PC-9 (cell line): ENCODE results near the gene MB21D2. TPM values are rescaled to one million over a fixed set of nuclear protein-coding genes. Genes with fewer than 3 reads are reported as not detected.

Experiments
- BruUV-seq: library from RNA; stranded (reverse); fragments of 400-500 nt; replicated peaks from 2 replicates; lab custom pipeline; 2021; lab: Mats Ljungman, UMichigan
- CTCF ChIA-PET: fragments of 300-600 bp; sonication (Branson Sonifier 250); formaldehyde crosslinking; loops from one replicate; lab custom pipeline; 2022; ENCODE audit warnings: antibody characterized with exemption; lab: Charles Lee
- POLR2A ChIA-PET: fragments of 300-600 bp; sonication (Branson Sonifier 250); formaldehyde crosslinking; loops from one replicate; lab custom pipeline; 2022; ENCODE audit warnings: antibody characterized with exemption; ENCODE audit not compliant: unreplicated experiment; lab: Charles Lee
- DNase-seq, 2 experiments: peaks; one replicate each; pipeline versions ENCODE4 v3.0.0 to v3.0.0-alpha.2; 2015 to 2022; ENCODE audit warnings: mixed read lengths in 1 of 2
- H2AFZ ChIP-seq: fragments of 200-600 bp; sonication (generic); 2 replicates; pipeline ENCODE4 v1.8.1; 2017; ENCODE audit warnings: antibody characterized with exemption
- H3F3A ChIP-seq: fragments of 200-600 bp; sonication (generic); 2 replicates; pipeline ENCODE4 v1.8.1; 2017; ENCODE audit warnings: antibody characterized with exemption, mild to moderate bottlenecking, low read depth; ENCODE audit not compliant: insufficient read depth
- H3K27ac ChIP-seq: fragments of 200-600 bp; sonication (generic); 2 replicates; pipeline ENCODE4 v1.6.1; 2016; ENCODE audit warnings: mixed run types
- H3K27me3 ChIP-seq: fragments of 200-600 bp; sonication (generic); 2 replicates; pipeline ENCODE4 v1.6.1; 2016; ENCODE audit warnings: low read depth, mixed run types; ENCODE audit not compliant: insufficient read depth
- H3K36me3 ChIP-seq: fragments of 200-600 bp; sonication (generic); 2 replicates; pipeline ENCODE4 v1.6.1; 2016; ENCODE audit warnings: low read depth, mixed run types
- H3K4me1 ChIP-seq: fragments of 200-600 bp; sonication (generic); replicated peaks from 2 replicates; pipeline ENCODE4 v1.6.1; 2016; ENCODE audit warnings: mixed run types; ENCODE audit not compliant: insufficient read depth
- H3K4me2 ChIP-seq: fragments of 200-600 bp; sonication (generic); 2 replicates; pipeline ENCODE4 v1.6.1; 2017; ENCODE audit warnings: mixed run types
- H3K4me3 ChIP-seq: fragments of 200-600 bp; sonication (generic); 2 replicates; pipeline ENCODE4 v1.6.1; 2016; ENCODE audit warnings: mixed run types
- H3K79me2 ChIP-seq: fragments of 200-600 bp; sonication (generic); 2 replicates; pipeline ENCODE4 v1.6.1; 2017; ENCODE audit warnings: low read depth, mixed run types
- H3K9me2 ChIP-seq: fragments of 200-600 bp; sonication (generic); 2 replicates; pipeline ENCODE4 v1.8.1; 2017; ENCODE audit warnings: mild to moderate bottlenecking; ENCODE audit not compliant: insufficient read depth
- H3K9me3 ChIP-seq: fragments of 200-600 bp; sonication (generic); 2 replicates; pipeline ENCODE4 v1.8.1; 2016; ENCODE audit warnings: low read depth; ENCODE audit not compliant: insufficient read depth
- H4K20me1 ChIP-seq: fragments of 200-600 bp; sonication (generic); 2 replicates; pipeline ENCODE4 v1.8.1; 2017; ENCODE audit not compliant: insufficient read depth
- EZH2 ChIP-seq: fragments of 200-600 bp; sonication (generic); IDR thresholded peaks from 2 replicates; pipeline ENCODE4 v1.8.0; 2017; ENCODE audit warnings: antibody characterized with exemption, low read depth
- intact Hi-C: fragments of 100-400 bp; cut with micrococcal nuclease; formaldehyde crosslinking; loops from one replicate; pipeline ENCODE4 v1.10.0; 2022; ENCODE audit not compliant: unreplicated experiment
- total RNA-seq: library from RNA; stranded (reverse); gene quantifications from 2 replicates; pipeline ENCODE4 v1.2.3, GENCODE V29; 2021
- TF ChIP-seq, protein P1 (sequence below): fragments of 200-600 bp; sonication (generic); conservative IDR thresholded peaks from 2 replicates; pipeline ENCODE4 v1.6.1; 2017; ENCODE audit warnings: mixed run types, antibody characterized with exemption, mild to moderate bottlenecking, moderate library complexity

The MB21D2 gene
- total RNA-seq, 1 experiment from 2014 or later, result 5.1 TPM

DNA sequence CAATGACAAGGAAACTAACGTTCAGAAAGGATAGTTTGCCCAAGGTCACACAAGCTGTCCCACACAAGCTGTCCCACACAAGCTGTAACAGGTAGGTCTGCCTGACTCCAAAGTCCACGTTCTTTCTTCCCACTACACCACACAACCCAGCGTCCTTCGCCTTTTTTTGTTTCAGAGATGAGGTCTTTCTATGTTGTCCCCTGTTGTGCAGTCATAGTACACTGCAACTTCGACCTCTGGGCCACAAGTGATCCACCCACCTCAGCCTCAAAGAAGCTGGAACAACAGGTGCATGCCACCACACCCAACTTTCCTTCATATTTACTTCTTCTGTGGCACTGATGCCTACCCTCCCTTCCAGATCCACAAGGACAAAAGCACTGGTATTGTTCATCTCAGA, 21.4 kb downstream of the MB21D2 start:
- Histone ChIP-seq H3K9me2 (no peaks in the 10 kb centered on the region), H3K27me3 (no peaks in the 10 kb centered on the region), H3K9me3 (no peaks in the 10 kb centered on the region), H3F3A (peaks cover 37% of the 10 kb centered on the region), H3K36me3 (no peaks in the 10 kb centered on the region), H3K4me3 (no peak overlapping the region), H3K4me1 (peaks cover 97% of the 10 kb centered on the region), H3K79me2 (peaks cover 79% of the 10 kb centered on the region), H3K4me2 (peak overlapping the region; percentile 54), H3K27ac (peak overlapping the region; percentile 96), H2AFZ (no peak overlapping the region), H4K20me1 (no peaks in the 10 kb centered on the region)
- DNase-seq, result peak in 1 of 2 experiments; percentile 60
- no peak for TF ChIP-seq EZH2
- TF ChIP-seq, protein P1, sequence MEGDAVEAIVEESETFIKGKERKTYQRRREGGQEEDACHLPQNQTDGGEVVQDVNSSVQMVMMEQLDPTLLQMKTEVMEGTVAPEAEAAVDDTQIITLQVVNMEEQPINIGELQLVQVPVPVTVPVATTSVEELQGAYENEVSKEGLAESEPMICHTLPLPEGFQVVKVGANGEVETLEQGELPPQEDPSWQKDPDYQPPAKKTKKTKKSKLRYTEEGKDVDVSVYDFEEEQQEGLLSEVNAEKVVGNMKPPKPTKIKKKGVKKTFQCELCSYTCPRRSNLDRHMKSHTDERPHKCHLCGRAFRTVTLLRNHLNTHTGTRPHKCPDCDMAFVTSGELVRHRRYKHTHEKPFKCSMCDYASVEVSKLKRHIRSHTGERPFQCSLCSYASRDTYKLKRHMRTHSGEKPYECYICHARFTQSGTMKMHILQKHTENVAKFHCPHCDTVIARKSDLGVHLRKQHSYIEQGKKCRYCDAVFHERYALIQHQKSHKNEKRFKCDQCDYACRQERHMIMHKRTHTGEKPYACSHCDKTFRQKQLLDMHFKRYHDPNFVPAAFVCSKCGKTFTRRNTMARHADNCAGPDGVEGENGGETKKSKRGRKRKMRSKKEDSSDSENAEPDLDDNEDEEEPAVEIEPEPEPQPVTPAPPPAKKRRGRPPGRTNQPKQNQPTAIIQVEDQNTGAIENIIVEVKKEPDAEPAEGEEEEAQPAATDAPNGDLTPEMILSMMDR, result no peak
- BruUV-seq, result no TSS peak
- ChIA-PET POLR2A (no interaction called here), CTCF (no interaction called here)
- intact Hi-C loops, result loop anchor here (10.0 kb wide), 1 partner anchor 1049 kb away; no protein-coding TSS in a partner anchor

DNA sequence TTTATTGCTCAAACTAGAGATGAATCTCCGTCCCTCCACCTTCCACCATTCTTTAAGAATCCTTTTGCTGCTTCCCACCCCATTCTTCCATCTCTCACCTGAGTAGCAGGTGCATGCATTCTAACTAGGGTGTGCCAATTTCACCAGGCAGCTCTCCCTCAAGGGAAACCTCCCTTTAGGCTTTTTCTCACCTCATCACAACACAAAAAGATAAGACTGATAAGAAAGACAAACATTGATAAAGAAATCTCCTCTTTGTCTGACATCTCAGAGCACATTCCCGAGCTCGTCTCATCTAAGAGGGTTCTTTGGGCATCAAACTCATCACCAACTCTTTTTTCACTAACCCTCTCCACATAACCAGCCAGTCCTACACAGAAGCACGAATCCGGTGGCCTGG, 23.0 kb downstream of the MB21D2 start:
- Histone ChIP-seq H3K27ac (0 out of 2 replicates have a peak overlapping the region, but pooled peaks have one; percentile 88), H3K27me3 (no peaks in the 10 kb centered on the region), H3K4me2 (no peak overlapping the region), H3K4me3 (no peak overlapping the region), H3K9me2 (no peaks in the 10 kb centered on the region), H3F3A (peaks cover 30% of the 10 kb centered on the region), H4K20me1 (no peaks in the 10 kb centered on the region), H2AFZ (no peak overlapping the region), H3K79me2 (peaks cover 83% of the 10 kb centered on the region), H3K36me3 (no peaks in the 10 kb centered on the region), H3K9me3 (no peaks in the 10 kb centered on the region), H3K4me1 (peaks cover 97% of the 10 kb centered on the region)
- DNase-seq, result peak in 1 of 2 experiments; percentile 58
- no peak for TF ChIP-seq EZH2
- TF ChIP-seq, protein P1, result no peak
- CTCF ChIA-PET, result interaction anchor here (0.5 kb wide), 1 partner anchor 93 kb away, joined by 3 read pairs; no protein-coding TSS in a partner anchor
- BruUV-seq, result no TSS peak
- intact Hi-C loops, result loop anchor here (10.0 kb wide), 1 partner anchor 1050 kb away; no protein-coding TSS in a partner anchor
- POLR2A ChIA-PET, result interaction anchor here (0.7 kb wide), 1 partner anchor 43 kb away, joined by 3 read pairs; no protein-coding TSS in a partner anchor

DNA sequence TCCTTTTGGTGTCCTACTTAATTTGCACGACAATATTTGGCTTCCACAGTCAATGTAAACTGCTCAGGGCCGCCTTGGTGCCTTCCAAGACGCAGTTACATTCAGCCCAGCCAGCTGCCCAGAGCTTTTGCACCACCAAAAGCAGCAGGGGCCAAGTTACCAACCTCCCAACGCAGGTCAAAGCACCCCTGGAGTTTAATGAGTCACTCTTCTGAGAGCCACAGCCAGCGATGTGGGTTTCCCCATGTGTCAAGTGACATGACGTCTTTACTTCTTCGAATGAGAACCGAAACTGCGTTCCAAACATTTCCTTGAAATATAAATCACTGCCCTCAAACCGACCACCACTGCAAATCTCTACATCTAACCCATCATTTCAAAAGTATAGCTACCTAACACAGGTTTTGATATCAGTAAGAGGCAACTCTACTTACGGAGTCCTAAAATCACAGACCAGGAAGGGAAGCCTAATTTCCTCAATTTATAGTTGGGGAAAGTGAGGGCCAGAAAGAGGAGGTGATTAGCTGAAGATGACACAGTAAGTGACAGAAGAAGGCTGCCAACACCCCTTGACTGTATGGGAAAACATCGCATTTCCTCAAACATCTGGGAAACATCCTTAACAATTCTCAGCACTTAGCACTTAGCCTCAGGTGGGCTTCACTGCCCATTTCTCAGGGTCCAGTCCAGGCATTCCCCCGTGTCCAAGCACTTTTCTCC, 24.5 kb downstream of the MB21D2 start:
- POLR2A ChIA-PET, result interaction anchor here (0.7 to 1.2 kb wide), 4 partner anchors 13 to 28 kb away, joined by 3 to 9 read pairs (median 4); partner anchors contain the start of gene MB21D2
- Histone ChIP-seq H3K79me2 (peaks cover 81% of the 10 kb centered on the region), H3K9me2 (no peaks in the 10 kb centered on the region), H3K36me3 (no peaks in the 10 kb centered on the region), H3K4me1 (peaks cover 96% of the 10 kb centered on the region), H3K4me2 (peak overlapping the region; percentile 79), H3K9me3 (no peaks in the 10 kb centered on the region), H3K27me3 (no peaks in the 10 kb centered on the region), H4K20me1 (no peaks in the 10 kb centered on the region), H3F3A (peaks cover 36% of the 10 kb centered on the region), H3K27ac (peak overlapping the region; percentile 88), H3K4me3 (peak overlapping the region; percentile 44; the same call in 1 of the 2 replicates), H2AFZ (no peak overlapping the region)
- no TSS peak for BruUV-seq
- TF ChIP-seq, protein P1, result no peak
- no peak for TF ChIP-seq EZH2
- DNase-seq, result peak; percentile 89 to 99
- CTCF ChIA-PET, result interaction anchor here (0.7 to 1.3 kb wide), 4 partner anchors 12 to 1207 kb away, joined by 3 to 12 read pairs (median 5); no protein-coding TSS in a partner anchor
- intact Hi-C loops, result loop anchor here (1.0 to 10.0 kb wide), 5 partner anchors 14 to 1052 kb away; no protein-coding TSS in a partner anchor
